ENCODE data around the gene MYO9A.

MYO9A gene, protein sequence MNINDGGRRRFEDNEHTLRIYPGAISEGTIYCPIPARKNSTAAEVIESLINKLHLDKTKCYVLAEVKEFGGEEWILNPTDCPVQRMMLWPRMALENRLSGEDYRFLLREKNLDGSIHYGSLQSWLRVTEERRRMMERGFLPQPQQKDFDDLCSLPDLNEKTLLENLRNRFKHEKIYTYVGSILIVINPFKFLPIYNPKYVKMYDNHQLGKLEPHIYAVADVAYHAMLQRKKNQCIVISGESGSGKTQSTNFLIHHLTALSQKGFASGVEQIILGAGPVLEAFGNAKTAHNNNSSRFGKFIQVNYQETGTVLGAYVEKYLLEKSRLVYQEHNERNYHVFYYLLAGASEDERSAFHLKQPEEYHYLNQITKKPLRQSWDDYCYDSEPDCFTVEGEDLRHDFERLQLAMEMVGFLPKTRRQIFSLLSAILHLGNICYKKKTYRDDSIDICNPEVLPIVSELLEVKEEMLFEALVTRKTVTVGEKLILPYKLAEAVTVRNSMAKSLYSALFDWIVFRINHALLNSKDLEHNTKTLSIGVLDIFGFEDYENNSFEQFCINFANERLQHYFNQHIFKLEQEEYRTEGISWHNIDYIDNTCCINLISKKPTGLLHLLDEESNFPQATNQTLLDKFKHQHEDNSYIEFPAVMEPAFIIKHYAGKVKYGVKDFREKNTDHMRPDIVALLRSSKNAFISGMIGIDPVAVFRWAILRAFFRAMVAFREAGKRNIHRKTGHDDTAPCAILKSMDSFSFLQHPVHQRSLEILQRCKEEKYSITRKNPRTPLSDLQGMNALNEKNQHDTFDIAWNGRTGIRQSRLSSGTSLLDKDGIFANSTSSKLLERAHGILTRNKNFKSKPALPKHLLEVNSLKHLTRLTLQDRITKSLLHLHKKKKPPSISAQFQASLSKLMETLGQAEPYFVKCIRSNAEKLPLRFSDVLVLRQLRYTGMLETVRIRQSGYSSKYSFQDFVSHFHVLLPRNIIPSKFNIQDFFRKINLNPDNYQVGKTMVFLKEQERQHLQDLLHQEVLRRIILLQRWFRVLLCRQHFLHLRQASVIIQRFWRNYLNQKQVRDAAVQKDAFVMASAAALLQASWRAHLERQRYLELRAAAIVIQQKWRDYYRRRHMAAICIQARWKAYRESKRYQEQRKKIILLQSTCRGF (N-terminal part only)

DNA sequence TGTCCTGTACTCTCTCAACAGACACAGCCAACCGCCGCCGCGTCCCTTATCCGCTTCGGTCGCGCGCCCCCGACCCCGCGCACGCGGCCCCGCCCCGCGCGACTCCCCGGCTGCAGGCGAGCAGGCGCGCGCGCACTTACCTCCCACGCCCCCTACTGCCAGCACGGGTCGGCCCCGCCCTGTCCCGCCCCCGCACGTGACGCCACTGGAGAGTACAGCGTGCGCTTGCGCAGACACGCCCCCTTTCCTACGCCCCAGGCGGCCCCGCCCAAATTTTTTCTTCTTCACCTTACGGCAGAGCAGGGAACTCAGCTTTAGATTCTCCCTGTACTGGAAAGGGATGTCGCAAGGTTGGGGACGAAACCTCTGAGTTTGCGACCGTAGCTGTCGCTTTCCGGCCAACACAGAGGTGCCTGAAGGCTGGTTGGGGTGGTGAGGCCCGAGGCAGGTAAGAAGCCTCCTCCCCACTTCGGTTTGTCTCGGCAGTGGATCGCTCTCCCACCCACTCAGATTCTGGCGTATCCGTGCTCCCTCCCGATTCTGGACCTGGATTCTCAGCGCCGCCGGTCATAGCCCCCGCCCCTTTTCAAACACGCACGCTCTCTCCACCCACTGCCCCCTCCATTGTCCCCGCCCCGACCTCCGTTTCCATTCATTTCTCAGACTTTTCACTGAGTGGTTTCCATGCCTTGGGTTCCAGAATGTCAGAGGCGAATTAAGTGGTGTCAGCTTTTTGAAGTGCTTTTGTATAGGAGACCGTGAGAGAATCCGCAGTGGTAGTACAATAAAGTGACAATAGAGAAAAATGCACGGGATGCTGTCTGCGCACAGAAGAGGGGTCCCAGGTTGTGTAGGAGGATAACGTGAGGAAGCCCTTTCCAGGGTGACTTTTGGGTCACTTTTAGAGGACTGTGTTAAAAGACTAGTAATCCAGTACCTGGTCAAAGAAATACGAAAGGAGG is at the start of gene MYO9A, which contains the start of gene SENP8:
Gene MYO9A (minus strand): TSS at position 134 of the 962 bp plus-strand sequence. CDS start 71,587 bp downstream, outside the sequence.
Gene SENP8 (plus strand): TSS at position 387 of the 962 bp plus-strand sequence. CDS start 21,221 bp downstream, outside the sequence.
- DNase-seq (ENCODE audit: low read depth), result peak; percentile 98
- TF ChIP-seq, protein P1, sequence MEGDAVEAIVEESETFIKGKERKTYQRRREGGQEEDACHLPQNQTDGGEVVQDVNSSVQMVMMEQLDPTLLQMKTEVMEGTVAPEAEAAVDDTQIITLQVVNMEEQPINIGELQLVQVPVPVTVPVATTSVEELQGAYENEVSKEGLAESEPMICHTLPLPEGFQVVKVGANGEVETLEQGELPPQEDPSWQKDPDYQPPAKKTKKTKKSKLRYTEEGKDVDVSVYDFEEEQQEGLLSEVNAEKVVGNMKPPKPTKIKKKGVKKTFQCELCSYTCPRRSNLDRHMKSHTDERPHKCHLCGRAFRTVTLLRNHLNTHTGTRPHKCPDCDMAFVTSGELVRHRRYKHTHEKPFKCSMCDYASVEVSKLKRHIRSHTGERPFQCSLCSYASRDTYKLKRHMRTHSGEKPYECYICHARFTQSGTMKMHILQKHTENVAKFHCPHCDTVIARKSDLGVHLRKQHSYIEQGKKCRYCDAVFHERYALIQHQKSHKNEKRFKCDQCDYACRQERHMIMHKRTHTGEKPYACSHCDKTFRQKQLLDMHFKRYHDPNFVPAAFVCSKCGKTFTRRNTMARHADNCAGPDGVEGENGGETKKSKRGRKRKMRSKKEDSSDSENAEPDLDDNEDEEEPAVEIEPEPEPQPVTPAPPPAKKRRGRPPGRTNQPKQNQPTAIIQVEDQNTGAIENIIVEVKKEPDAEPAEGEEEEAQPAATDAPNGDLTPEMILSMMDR (conservative IDR thresholded peaks at IDR 0.05; ENCODE audit: control insufficient read depth, insufficient read depth, low read depth, low read length), result no peak
- peak within 1 kb of the TSS; percentile 97 for H3K4me3 ChIP-seq (ENCODE audit: control insufficient read depth, low read depth, low read length)

DNA sequence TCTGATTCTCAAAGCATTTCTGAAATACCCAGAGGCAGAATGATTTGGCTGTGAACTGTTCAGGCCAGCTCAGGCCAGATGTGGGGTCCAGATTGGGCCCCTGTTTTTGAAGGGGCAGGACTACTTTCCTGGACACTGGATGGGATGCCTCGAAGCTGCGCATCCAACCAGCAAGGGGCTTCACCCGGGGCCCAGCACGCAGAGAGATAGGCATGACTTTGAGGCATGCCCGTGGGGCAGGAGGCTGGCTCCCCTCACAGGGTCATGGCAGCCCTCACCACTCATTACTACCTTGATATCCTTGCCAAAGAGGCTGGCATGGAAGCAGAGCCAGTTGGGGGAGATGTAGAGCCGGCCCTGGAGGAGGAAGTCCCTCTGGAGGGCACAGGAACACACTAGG is 49.5 kb upstream of the MYO9A start:
- DNase-seq (ENCODE audit: low read depth), result no peak
- no peak overlapping the region for H3K4me3 ChIP-seq (ENCODE audit: control insufficient read depth, low read depth, low read length)
- TF ChIP-seq, protein P1 (conservative IDR thresholded peaks at IDR 0.05; ENCODE audit: control insufficient read depth, insufficient read depth, low read depth, low read length), result no peak

DNA sequence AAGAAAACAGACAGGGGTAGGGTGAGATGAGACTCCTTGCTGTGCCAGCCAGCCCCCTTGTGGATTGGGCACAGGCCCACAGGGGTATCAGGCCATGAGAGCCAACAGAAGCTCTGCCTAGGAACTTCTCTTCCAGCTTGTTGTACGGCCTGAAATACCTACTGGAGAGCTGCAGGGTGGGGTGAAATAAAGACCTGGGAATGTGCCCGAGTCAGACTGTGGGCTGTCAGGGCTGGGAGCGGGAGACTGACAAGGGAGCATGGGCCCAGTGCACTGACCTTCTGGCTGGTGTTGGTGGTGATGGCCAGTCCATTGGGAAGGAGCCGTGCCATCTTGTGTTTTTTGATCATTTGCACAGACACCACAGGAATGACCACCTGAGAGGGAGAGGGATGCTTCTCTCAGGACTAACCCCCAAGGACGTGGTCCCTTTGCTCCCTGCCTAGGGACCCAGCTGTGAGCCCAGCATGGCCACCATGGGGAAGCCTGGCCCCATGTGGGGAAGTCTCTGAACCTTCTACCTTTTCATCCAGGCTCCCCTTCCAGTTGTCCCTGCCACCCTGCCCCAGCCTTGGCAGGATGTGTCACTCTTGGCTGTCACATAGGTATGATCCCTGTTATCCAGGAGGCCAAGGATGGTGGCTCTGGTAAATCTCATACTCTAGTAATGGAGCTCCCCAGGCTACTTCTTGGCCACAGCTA is 48.9 kb upstream of the MYO9A start:
- DNase-seq (ENCODE audit: low read depth), result no peak
- TF ChIP-seq, protein P1 (conservative IDR thresholded peaks at IDR 0.05; ENCODE audit: control insufficient read depth, insufficient read depth, low read depth, low read length), result no peak
- no peak overlapping the region for H3K4me3 ChIP-seq (ENCODE audit: control insufficient read depth, low read depth, low read length)

DNA sequence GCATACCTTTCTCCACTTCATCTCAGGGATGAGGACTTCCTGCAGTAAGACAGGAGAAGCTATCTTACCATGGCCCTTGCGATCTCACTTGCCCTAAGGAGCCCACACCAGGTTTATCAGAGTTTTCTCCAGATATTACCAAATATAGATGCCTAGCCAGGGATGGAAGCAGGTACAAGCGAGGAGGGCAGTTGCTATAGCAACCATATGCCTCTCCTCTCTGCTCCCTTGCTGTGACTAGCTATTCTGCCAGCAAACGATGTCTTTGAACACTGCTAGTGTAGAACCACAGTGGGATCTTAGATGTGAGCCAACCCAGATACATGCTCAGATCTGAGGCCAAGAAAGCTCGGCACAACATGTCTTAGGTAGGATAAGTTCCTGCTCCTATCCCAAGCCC is 45.8 kb upstream of the MYO9A start:
- no peak for DNase-seq (ENCODE audit: low read depth)
- TF ChIP-seq, protein P1 (conservative IDR thresholded peaks at IDR 0.05; ENCODE audit: control insufficient read depth, insufficient read depth, low read depth, low read length), result no peak
- no peak overlapping the region for H3K4me3 ChIP-seq (ENCODE audit: control insufficient read depth, low read depth, low read length)

DNA sequence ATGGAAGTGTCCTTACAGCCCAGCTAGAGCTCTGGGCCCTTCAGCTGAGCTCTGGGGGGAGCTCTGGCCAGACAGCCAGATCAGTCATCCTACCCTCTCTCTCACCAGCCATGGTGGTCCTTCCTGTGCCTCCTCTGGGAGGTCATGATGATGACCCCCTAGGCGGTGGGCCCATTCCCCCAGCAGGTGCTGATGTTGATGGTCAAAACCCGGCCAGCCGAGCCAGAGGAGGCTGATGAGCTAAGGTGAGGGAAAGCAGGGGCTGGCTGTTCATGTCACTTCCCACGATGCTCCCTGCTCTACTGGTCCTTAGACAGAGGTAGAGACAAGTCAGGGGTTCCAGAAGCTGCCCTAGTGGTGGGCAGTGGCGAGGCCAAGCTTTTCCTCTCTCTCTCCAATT is 44.6 kb upstream of the MYO9A start:
- no peak overlapping the region for H3K4me3 ChIP-seq (ENCODE audit: control insufficient read depth, low read depth, low read length)
- no peak for DNase-seq (ENCODE audit: low read depth)
- TF ChIP-seq, protein P1 (conservative IDR thresholded peaks at IDR 0.05; ENCODE audit: control insufficient read depth, insufficient read depth, low read depth, low read length), result no peak

All from fibroblast of mammary gland (primary cell).